ENCODE measurements around the gene LRRN2. TPM values are rescaled to one million over a fixed set of nuclear protein-coding genes. Genes with fewer than 3 reads are reported as not detected.
A peak's percentile ranks its signal among the peaks of the same experiment; 100 is the strongest.

Gene LRRN2
- polyA plus RNA-seq, 2 of the 4 experiments (the other 2 are of a cell fraction), result 3.6 to 6.6 TPM

GRCh38 chr1:204626381-204626780, 59.2 kb downstream of the LRRN2 start:
- no peak overlapping the region for H3K27ac ChIP-seq
- ChIA-PET POLR2A (no interaction called here), CTCF (interaction anchor here (0.9 to 2.5 kb wide), 3 partner anchors 125 to 181 kb away, joined by 3 to 10 read pairs (median 4); no protein-coding TSS in a partner anchor)
- DNase-seq (ENCODE audit: low read depth in 1 of 2, low spot score in 1 of 2) (no peak), FAIRE-seq (no peak), ATAC-seq (no peak)
- no peaks in the 10 kb centered on the region for H3K9me3 ChIP-seq
- H3K4me1 ChIP-seq, result peaks cover 39% of the 10 kb centered on the region
- H3K4me3 ChIP-seq, result no peak overlapping the region
- 83% methylated on average over 7 of the region's 7 CpGs for WGBS (ENCODE audit: missing lambda C conversion rate)
- H3K4me2 ChIP-seq, result no peak overlapping the region
- no peak for TF ChIP-seq MAX (IDR thresholded peaks at IDR 0.05)
- TF ChIP-seq CHD4 (IDR thresholded peaks at IDR 0.05; ENCODE audit: borderline replicate concordance), result no peak
- no peak for TF ChIP-seq MAFK (IDR thresholded peaks at IDR 0.05; ENCODE audit: partially characterized antibody)
- TF ChIP-seq E2F6 (IDR thresholded peaks at IDR 0.05; ENCODE audit: borderline replicate concordance, low read depth), result no peak
- no peak for TF ChIP-seq MAZ (IDR thresholded peaks at IDR 0.05; ENCODE audit: borderline replicate concordance, low read depth, low read length)
- no peak for TF ChIP-seq PHF8 (IDR thresholded peaks at IDR 0.05; ENCODE audit: borderline replicate concordance, low read depth)
- no peak for TF ChIP-seq HES2 (IDR thresholded peaks at IDR 0.05)
- no peak for TF ChIP-seq ELK1 (IDR thresholded peaks at IDR 0.05; ENCODE audit: low read depth, low read length)
- no peak for TF ChIP-seq CBX8 (IDR thresholded peaks at IDR 0.05)
- TF ChIP-seq RFX5 (IDR thresholded peaks at IDR 0.05), result no peak
- no peak for TF ChIP-seq FOSL2 (IDR thresholded peaks at IDR 0.05)
- TF ChIP-seq FOSL2 (CRISPR knock-in tag; IDR thresholded peaks at IDR 0.05), result no peak
- TF ChIP-seq EHMT2 (IDR thresholded peaks at IDR 0.05; ENCODE audit: low read depth), result no peak
- no peak for TF ChIP-seq BHLHE40 (IDR thresholded peaks at IDR 0.05; ENCODE audit: low read depth, low read length)
- TF ChIP-seq RCOR1 (IDR thresholded peaks at IDR 0.05; ENCODE audit: low read depth, low read length), result no peak

- CTCF ChIA-PET, result interaction anchor here (1.0 to 7.8 kb wide), 8 partner anchors 10 to 231 kb away, joined by 3 to 42 read pairs (median 4); no protein-coding TSS in a partner anchor
- Histone ChIP-seq H3K4me2 (no peak overlapping the region), H3K27ac (no peak overlapping the region; a peak in 1 of 6 replicates), H3K9me3 (no peaks in the 10 kb centered on the region), H3K4me3 (no peak overlapping the region), H3K4me1 (peaks cover 50% of the 10 kb centered on the region)
- FAIRE-seq, result no peak
- POLR2A ChIA-PET, result no interaction called here
- ATAC-seq, result no peak
- TF ChIP-seq HES2 (IDR thresholded peaks at IDR 0.05), result no peak
- TF ChIP-seq JUNB (IDR thresholded peaks at IDR 0.05), result no peak
- no peak for TF ChIP-seq JUN (IDR thresholded peaks at IDR 0.05)
- no peak for TF ChIP-seq USF2 (IDR thresholded peaks at IDR 0.05)
- TF ChIP-seq POLR2AphosphoS2 (conservative IDR thresholded peaks at IDR 0.05; ENCODE audit: low read length), result no peak
- 81% methylated on average over 10 of the region's 12 CpGs for WGBS (ENCODE audit: missing lambda C conversion rate)
- DNase-seq (ENCODE audit: low read depth in 1 of 2, low spot score in 1 of 2), result no peak
Measured at GRCh38 chr1:204624631-204625216, 60.8 kb downstream of the LRRN2 start.

- H3K4me1 ChIP-seq, result peaks cover 50% of the 10 kb centered on the region
- H3K27ac ChIP-seq, result peak overlapping the region in 1 of 2 experiments; percentile 42; a peak in 2 of 6 replicates
- FAIRE-seq, result no peak
- ATAC-seq, result peak; percentile 86 to 87
- 49% methylated on average over 2 of the region's 3 CpGs for WGBS (ENCODE audit: missing lambda C conversion rate)
- TF ChIP-seq RAD21 (conservative IDR thresholded peaks at IDR 0.05 in 1 of 2, IDR thresholded peaks at IDR 0.05 in 1 of 2) (peak in 1 of 2 experiments; percentile 12; a peak in 1 of 5 replicates), JUN (IDR thresholded peaks at IDR 0.05) (no peak)
- H3K4me3 ChIP-seq, result no peak overlapping the region
- peak; percentile 48 to 53 for DNase-seq (ENCODE audit: low read depth in 1 of 2, low spot score in 1 of 2)
- POLR2A ChIA-PET, result no interaction called here
- H3K4me2 ChIP-seq, result peak overlapping the region; percentile 49
- CTCF ChIA-PET, result interaction anchor here (0.8 to 7.8 kb wide), 12 partner anchors 9 to 232 kb away, joined by 3 to 42 read pairs (median 4); no protein-coding TSS in a partner anchor
- no peaks in the 10 kb centered on the region for H3K9me3 ChIP-seq
Measured at GRCh38 chr1:204623894-204624361, 61.6 kb downstream of the LRRN2 start.

Data from A549 (cell line).